OCI-LY7 (cell line): ENCODE measurements around the gene RANBP9. TPM values are rescaled to one million over a fixed set of nuclear protein-coding genes. Genes with fewer than 3 reads are reported as not detected.

Experiments
- BruUV-seq: library from RNA; stranded (reverse); fragments of 400-500 nt; replicated peaks from 2 replicates; lab custom pipeline; 2021; lab: Mats Ljungman, UMichigan
- CTCF ChIA-PET: fragments of 300-600 bp; sonication (Branson Sonifier 250); formaldehyde crosslinking; loops from one replicate; lab custom pipeline; 2022; ENCODE audit warnings: antibody characterized with exemption; ENCODE audit not compliant: unreplicated experiment; lab: Charles Lee
- POLR2A ChIA-PET: fragments of 300-600 bp; sonication (Branson Sonifier 250); formaldehyde crosslinking; loops from one replicate; lab custom pipeline; 2022; ENCODE audit warnings: antibody characterized with exemption; lab: Charles Lee
- DNase-seq: peaks from one replicate; pipeline ENCODE4 v3.0.0-alpha.2; 2015; ENCODE audit warnings: low spot score
- H2AFZ ChIP-seq: fragments of 200-600 bp; sonication (generic), shearing (Covaris generic); 2 replicates; pipeline ENCODE4 v1.6.1; 2014; ENCODE audit warnings: mild to moderate bottlenecking, antibody characterized with exemption, low read length, moderate library complexity
- H3K27ac ChIP-seq: fragments of 200-600 bp; sonication (generic); 2 replicates; pipeline ENCODE4 v1.5.1; 2014; ENCODE audit warnings: mixed run types, low read depth, mild to moderate bottlenecking, moderate library complexity, low read length, inconsistent platforms; ENCODE audit not compliant: poor library complexity, severe bottlenecking
- H3K36me3 ChIP-seq: fragments of 200-600 bp; sonication (generic); 2 replicates; pipeline ENCODE4 v1.6.1; 2014; ENCODE audit warnings: mild to moderate bottlenecking, antibody characterized with exemption, low read length, moderate library complexity, mixed read lengths; ENCODE audit not compliant: insufficient read depth
- H3K4me1 ChIP-seq: fragments of 200-600 bp; sonication (generic); 2 replicates; pipeline ENCODE4 v1.5.1; 2014; ENCODE audit warnings: mild to moderate bottlenecking, low read length; ENCODE audit not compliant: insufficient read depth, poor library complexity, severe bottlenecking
- H3K4me2 ChIP-seq: fragments of 200-600 bp; sonication (generic); 2 replicates; pipeline ENCODE4 v1.6.1; 2014; ENCODE audit warnings: mild to moderate bottlenecking, low read length
- H3K4me3 ChIP-seq: fragments of 200-600 bp; sonication (generic); 2 replicates; pipeline ENCODE4 v1.5.1; 2014; ENCODE audit warnings: mild to moderate bottlenecking, low read depth, low read length; ENCODE audit not compliant: poor library complexity, severe bottlenecking
- H3K79me2 ChIP-seq: fragments of 200-600 bp; sonication (generic); 2 replicates; pipeline ENCODE4 v1.6.1; 2016; ENCODE audit warnings: low read depth, mild to moderate bottlenecking, low read length, moderate library complexity, mixed read lengths; ENCODE audit not compliant: insufficient read depth
- H3K9me2 ChIP-seq: fragments of 200-600 bp; sonication (generic); 2 replicates; pipeline ENCODE4 v1.6.1; 2016; ENCODE audit warnings: mild to moderate bottlenecking, low read length, mixed read lengths; ENCODE audit not compliant: insufficient read depth
- H3K9me3 ChIP-seq: fragments of 200-600 bp; sonication (generic); 2 replicates; pipeline ENCODE4 v1.6.1; 2014; ENCODE audit warnings: mild to moderate bottlenecking, mixed run types, low read length, mixed read lengths
- H4K20me1 ChIP-seq: fragments of 200-600 bp; sonication (generic); 2 replicates; pipeline ENCODE4 v1.6.1; 2014; ENCODE audit warnings: mild to moderate bottlenecking, antibody characterized with exemption, low read length, moderate library complexity, mixed read lengths; ENCODE audit not compliant: insufficient read depth
- CTCF ChIP-seq: fragments of 200-600 bp; sonication (generic); conservative IDR thresholded peaks from 2 replicates; pipeline ENCODE4 v1.5.1; 2014; ENCODE audit warnings: mild to moderate bottlenecking, antibody characterized with exemption, low read length, moderate library complexity, mixed read lengths
- EZH2phosphoT487 ChIP-seq: fragments of 200-600 bp; sonication (generic); IDR thresholded peaks from 2 replicates; pipeline ENCODE4 v1.6.1; 2018; ENCODE audit warnings: low read depth, borderline replicate concordance, mild to moderate bottlenecking, mixed run types, antibody characterized with exemption, low read length, moderate library complexity, mixed read lengths
- intact Hi-C: fragments of 100-400 bp; cut with micrococcal nuclease; formaldehyde crosslinking; loops from one replicate; pipeline ENCODE4 v1.10.0; 2022; ENCODE audit not compliant: unreplicated experiment
- total RNA-seq, 2 experiments: library from RNA; depleted of rRNA in 1 of 2; stranded (reverse); fragments of >200 nt in 1 of 2; shearing (Covaris generic) in 1 of 2; gene quantifications; 2 replicates each; pipeline ENCODE4 v1.2.3, GENCODE V29; 2014 to 2022

Gene RANBP9
- total RNA-seq, 2 experiments from 2014 or later: 20.5 to 35.0 TPM

GRCh38 chr6:13666194-13667105, 45.2 kb downstream of the RANBP9 start:
- H3K9me2 ChIP-seq: no peaks in the 10 kb centered on the region
- H2AFZ ChIP-seq: no peak overlapping the region
- BruUV-seq: no TSS peak
- ChIA-PET CTCF (no interaction called here), POLR2A (interaction anchor here (0.6 to 1.3 kb wide), 3 partner anchors 13 to 175 kb away, joined by 3 to 5 read pairs (median 4); no protein-coding TSS in a partner anchor)
- intact Hi-C loops: no loop called here
- no peaks in the 10 kb centered on the region for H4K20me1 ChIP-seq
- no peak overlapping the region for H3K4me2 ChIP-seq
- DNase-seq: no peak
- peaks cover 98% of the 10 kb centered on the region for H3K79me2 ChIP-seq
- H3K36me3 ChIP-seq: peaks cover 10% of the 10 kb centered on the region
- H3K4me3 ChIP-seq: no peak overlapping the region
- H3K27ac ChIP-seq: no peak overlapping the region
- peaks cover 5% of the 10 kb centered on the region; the same call in 1 of the 2 replicates for H3K9me3 ChIP-seq
- H3K4me1 ChIP-seq: peaks cover 15% of the 10 kb centered on the region
- TF ChIP-seq EZH2phosphoT487: no peak
- TF ChIP-seq CTCF: no peak

DNA sequence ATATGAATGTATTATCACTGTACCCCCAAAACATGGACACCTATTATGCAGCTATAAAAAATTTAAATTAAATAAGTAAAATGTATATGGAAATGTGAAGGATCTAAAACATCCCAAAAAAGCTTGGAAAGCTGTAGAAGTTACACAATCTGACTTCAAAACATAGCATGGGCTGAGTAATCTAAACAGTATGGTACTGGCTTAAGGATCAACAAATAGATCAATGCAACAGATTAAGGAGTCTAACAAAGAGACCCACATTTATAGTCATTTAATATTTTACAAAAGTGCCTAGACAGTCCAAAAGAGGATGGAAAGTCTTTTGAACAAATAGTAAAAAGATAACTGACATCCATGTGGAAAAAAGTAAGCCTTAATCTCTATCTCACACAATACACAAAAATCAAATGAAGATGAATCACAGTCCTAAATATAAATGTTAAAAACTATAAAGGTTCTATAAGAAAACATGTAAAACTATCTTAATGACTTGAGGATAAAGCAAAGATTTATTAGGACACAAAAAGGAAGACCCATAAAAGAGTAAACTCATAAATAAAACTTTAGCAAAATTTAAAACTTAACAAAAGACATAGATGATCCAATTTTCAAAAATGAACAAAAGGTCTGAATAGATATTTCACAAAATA, 46.8 kb downstream of the RANBP9 start:
- H3K4me2 ChIP-seq: no peak overlapping the region
- TF ChIP-seq EZH2phosphoT487: no peak
- no peak for TF ChIP-seq CTCF
- no peak overlapping the region for H3K4me3 ChIP-seq
- BruUV-seq: no TSS peak
- no peaks in the 10 kb centered on the region for H4K20me1 ChIP-seq
- H3K36me3 ChIP-seq: peaks cover 4% of the 10 kb centered on the region; the same call in 1 of the 2 replicates
- H3K79me2 ChIP-seq: peaks cover 100% of the 10 kb centered on the region
- CTCF ChIA-PET: interaction anchor here (0.9 kb wide), 1 partner anchor 49 kb away, joined by 3 read pairs; the partner anchor contains the start of gene NOL7
- POLR2A ChIA-PET: interaction anchor here (0.5 to 1.2 kb wide), 7 partner anchors 9 to 766 kb away, joined by 3 to 4 read pairs (median 3); no protein-coding TSS in a partner anchor
- H2AFZ ChIP-seq: no peak overlapping the region
- peaks cover 15% of the 10 kb centered on the region for H3K4me1 ChIP-seq
- intact Hi-C loops: no loop called here
- H3K9me2 ChIP-seq: no peaks in the 10 kb centered on the region
- H3K27ac ChIP-seq: no peak overlapping the region
- H3K9me3 ChIP-seq: no peaks in the 10 kb centered on the region; the same call in 1 of the 2 replicates
- DNase-seq: no peak
